Measurements from ENCODE around the gene NKPD1.

The NKPD1 gene

DNA sequence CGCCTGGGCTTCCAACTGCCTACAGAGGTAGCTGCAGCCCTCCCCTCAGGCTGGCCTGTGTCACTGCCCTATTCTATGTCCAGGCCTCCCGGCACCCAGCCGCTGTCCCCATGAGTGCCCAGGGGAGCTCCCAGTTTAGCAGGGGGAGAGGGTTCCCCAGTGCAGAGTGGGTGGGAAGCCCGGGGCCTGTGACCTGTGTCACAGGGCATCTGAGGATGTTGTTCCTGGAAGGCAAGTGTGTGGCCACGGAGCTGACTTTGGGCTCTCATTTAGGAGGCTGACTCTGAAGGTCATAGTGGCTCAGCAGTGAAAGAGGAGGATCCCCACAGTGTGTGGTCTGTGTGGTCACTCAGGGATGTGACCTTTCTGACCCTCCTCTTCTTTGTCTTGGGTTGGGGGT lies 42.7 kb downstream of the NKPD1 start:
- no peak for DNase-seq (ENCODE audit: low read depth in 4 of 4, low spot score in 1 of 4)

- DNase-seq (ENCODE audit: low read depth in 4 of 4, low spot score in 1 of 4): no peak
Observed at GRCh38 chr19:45117671-45118070, 43.1 kb downstream of the NKPD1 start.

DNA sequence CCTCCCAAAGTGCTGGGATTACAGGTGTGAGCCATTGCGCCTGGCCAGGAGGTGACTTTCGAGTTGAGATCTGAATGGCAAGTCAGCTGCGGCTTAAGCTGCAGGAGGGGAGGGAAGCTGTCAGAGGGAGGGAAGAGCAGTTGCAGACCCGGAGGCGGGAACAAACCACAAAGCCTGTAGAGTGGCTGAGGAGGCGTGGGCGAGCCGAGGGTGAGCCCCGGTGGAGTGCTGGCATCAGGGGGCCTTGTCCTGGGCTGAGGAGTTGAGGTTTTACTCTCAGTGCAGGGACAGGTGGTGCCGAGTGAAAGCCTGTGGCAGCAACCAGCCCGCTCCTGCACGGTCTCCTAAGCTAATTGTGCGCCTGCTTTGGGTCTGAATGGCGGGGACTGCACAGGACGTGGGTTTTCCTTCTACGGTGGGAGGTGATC lies 43.6 kb downstream of the NKPD1 start:
- DNase-seq (ENCODE audit: low read depth in 4 of 4, low spot score in 1 of 4): peak in 3 of 4 experiments; percentile 28 to 68 (median 40)

GRCh38 chr19:45115809-45116615 lies 44.8 kb downstream of the NKPD1 start:
- no peak for DNase-seq (ENCODE audit: low read depth in 4 of 4, low spot score in 1 of 4)

DNA sequence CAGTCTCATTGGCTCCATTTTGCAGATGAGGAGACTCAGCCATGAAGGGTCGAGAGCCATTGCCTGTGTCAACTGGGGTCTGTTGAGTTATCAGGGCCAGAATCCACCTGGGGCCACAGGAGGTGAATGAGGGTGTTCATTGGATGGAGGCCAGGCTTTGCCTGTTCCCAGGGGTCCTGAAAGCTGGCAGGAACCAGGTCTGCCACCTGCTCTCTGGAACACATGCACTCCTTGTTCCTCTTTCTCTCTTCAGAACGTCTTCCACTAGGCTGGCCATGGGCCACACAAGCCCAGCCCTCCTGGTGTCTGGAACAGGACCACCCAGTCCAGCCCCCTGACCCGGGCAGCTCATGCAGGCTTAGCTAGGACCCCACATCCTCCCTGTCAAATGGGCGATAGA lies 46.7 kb downstream of the NKPD1 start:
- no peak for DNase-seq (ENCODE audit: low read depth in 4 of 4, low spot score in 1 of 4)

DNA sequence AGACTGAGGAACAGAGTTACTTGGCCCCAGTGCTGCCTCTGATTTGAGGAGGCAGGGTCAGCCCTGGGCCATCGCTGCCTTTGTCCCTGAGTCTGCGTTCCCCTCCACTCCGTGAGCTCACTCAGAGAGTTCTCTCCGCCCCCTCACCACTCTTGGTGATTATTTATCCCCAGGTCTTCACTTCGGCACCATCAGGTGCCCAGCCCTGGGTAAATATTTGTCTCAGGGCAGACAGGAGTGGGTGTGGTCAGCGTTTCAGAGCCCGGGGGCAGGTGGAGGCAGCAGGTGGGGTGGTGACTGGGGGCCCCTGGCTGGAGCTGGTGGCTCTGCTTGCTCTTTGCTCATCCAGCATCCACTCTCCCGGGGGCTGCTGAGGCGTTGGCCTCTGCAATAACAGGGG lies 47.2 kb downstream of the NKPD1 start:
- DNase-seq (ENCODE audit: low read depth in 4 of 4, low spot score in 1 of 4): no peak

DNA sequence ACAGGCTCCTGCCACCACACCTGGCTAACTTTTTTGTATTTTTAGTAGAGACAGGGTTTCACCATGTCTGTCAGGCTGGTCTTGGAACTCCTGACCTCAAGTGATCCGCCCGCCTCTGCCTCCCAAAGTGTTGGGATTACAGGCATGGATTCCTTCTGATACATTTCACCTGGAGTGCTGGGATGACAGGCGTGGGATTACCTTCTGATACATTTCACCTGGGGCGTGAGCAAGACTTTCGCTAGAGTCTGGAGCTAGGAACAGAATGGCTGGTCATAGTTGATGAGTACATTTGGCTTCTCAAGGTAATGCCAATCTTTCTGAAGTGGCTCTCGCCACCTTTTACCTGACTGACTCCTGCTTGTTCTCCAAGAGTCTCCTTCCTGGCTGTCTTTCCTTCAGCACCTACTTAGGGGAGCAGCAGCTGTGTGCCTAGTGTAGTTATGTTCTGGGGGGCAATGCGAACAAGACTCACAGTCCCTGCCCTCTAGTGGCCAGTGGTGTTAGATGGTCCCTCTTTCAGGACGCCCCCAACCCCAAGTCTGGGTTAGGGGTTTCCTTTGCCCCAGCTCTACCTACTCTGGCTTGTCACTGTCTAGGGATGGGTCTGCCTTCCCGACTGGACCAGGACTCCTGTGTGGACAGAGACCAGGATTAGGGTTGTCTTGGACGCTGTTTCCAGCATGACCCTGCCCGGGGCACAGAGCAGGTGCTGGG lies 48.5 kb downstream of the NKPD1 start:
- no peak for DNase-seq (ENCODE audit: low read depth in 4 of 4, low spot score in 1 of 4)
